Endothelial cell of umbilical vein (primary cell): ENCODE results near the gene TULP4. TPM values are rescaled to one million over a fixed set of nuclear protein-coding genes. Genes with fewer than 3 reads are reported as not detected.

Experiments
- BruUV-seq: library from RNA; stranded (reverse); fragments of 400-500 nt; replicated peaks from 2 replicates; lab custom pipeline; 2021; lab: Mats Ljungman, UMichigan
- CTCF ChIA-PET: fragments of 300-600, 350-600 bp; sonication (Branson Sonifier 250); formaldehyde crosslinking; loops from one replicate; lab custom pipeline; 2021; ENCODE audit warnings: antibody characterized with exemption, inconsistent platforms; lab: Charles Lee
- POLR2A ChIA-PET: fragments of 300-600, 350-600 bp; sonication (Branson Sonifier 250); formaldehyde crosslinking; loops from one replicate; lab custom pipeline; 2021; ENCODE audit warnings: antibody characterized with exemption, inconsistent platforms; lab: Charles Lee
- DNase-seq: peaks from one replicate; pipeline ENCODE4 v3.0.0-alpha.2; 2011; ENCODE audit warnings: low read depth, low spot score
- FAIRE-seq: peaks from 2 replicates; lab custom pipeline; 2011; peaks lifted over from hg19 to GRCh38; lab: Jason Lieb, UNC
- H2AFZ ChIP-seq: 2 replicates; pipeline ENCODE4 v1.6.0; 2012; ENCODE audit warnings: low read depth, low read length, control low read depth, inconsistent platforms
- H3K27ac ChIP-seq: 2 replicates; pipeline ENCODE4 v1.5.1; 2011; ENCODE audit warnings: low read depth, mild to moderate bottlenecking, control low read depth, low read length, moderate library complexity; ENCODE audit not compliant: insufficient read depth
- H3K27me3 ChIP-seq, 2 experiments: 2 replicates each; pipeline versions ENCODE4 v1.6.0 to v1.6.1; 2011; ENCODE audit warnings: low read length in 2 of 2, mixed read lengths in 1 of 2; ENCODE audit not compliant: control insufficient read depth in 2 of 2, insufficient read depth in 2 of 2
- H3K36me3 ChIP-seq, 2 experiments: 2 replicates in 1 of 2; 3 replicates in 1 of 2; pipeline ENCODE4 v1.5.1; 2011; ENCODE audit warnings: low read length in 2 of 2, mild to moderate bottlenecking in 1 of 2, moderate library complexity in 1 of 2; ENCODE audit not compliant: control insufficient read depth in 2 of 2, insufficient read depth in 2 of 2; ENCODE audit errors: extremely low read depth in 1 of 2
- H3K4me1 ChIP-seq: 3 replicates; pipeline ENCODE4 v1.5.1; 2011; ENCODE audit warnings: mild to moderate bottlenecking, low read length; ENCODE audit not compliant: control insufficient read depth, insufficient read depth; ENCODE audit errors: extremely low read depth
- H3K4me2 ChIP-seq: 2 replicates; pipeline ENCODE4 v1.6.1; 2011; ENCODE audit warnings: low read length, control low read depth, mixed read lengths; ENCODE audit not compliant: insufficient read depth
- H3K4me3 ChIP-seq, 3 experiments: fragments of 200-600 bp in 1 of 3; sonication (generic), shearing (Covaris generic) in 1 of 3; replicated peaks in 1 of 3; 2 replicates each; pipeline ENCODE4 v1.5.1; 2011 to 2016; ENCODE audit warnings: control low read depth in 3 of 3, low read length in 3 of 3, mild to moderate bottlenecking in 2 of 3, inconsistent platforms in 1 of 3, low read depth in 1 of 3, moderate library complexity in 1 of 3; ENCODE audit not compliant: insufficient read depth in 1 of 3
- H3K79me2 ChIP-seq: 2 replicates; pipeline ENCODE4 v1.6.0; 2012; ENCODE audit warnings: low read length, inconsistent platforms; ENCODE audit not compliant: control insufficient read depth, insufficient read depth
- H3K9ac ChIP-seq: replicated peaks from 2 replicates; pipeline ENCODE3; 2011; ENCODE audit warnings: low read length, control low read depth; ENCODE audit not compliant: insufficient read depth; ENCODE audit errors: extremely low read depth
- H3K9me1 ChIP-seq: replicated peaks from 3 replicates; pipeline ENCODE4 v1.6.0; 2011; ENCODE audit warnings: mild to moderate bottlenecking, low read length; ENCODE audit not compliant: control insufficient read depth, insufficient read depth; ENCODE audit errors: extremely low read depth
- H3K9me3 ChIP-seq: replicated peaks from 2 replicates; pipeline ENCODE4 v1.5.1; 2012; ENCODE audit warnings: low read length, inconsistent platforms; ENCODE audit not compliant: control insufficient read depth, insufficient read depth
- H4K20me1 ChIP-seq: replicated peaks from 2 replicates; pipeline ENCODE3; 2011; ENCODE audit warnings: mild to moderate bottlenecking, low read length; ENCODE audit not compliant: control insufficient read depth, insufficient read depth; ENCODE audit errors: extremely low read depth
- CTCF ChIP-seq, 2 donors: IDR thresholded peaks; 1 replicate in 1 of 2; 2 replicates in 1 of 2; pipeline ENCODE4 v1.5.1; 2011; ENCODE audit warnings: low read length in 2 of 2, mild to moderate bottlenecking in 2 of 2, moderate library complexity in 2 of 2, control low read depth in 1 of 2, inconsistent platforms in 1 of 2, low read depth in 1 of 2; ENCODE audit not compliant: insufficient read depth in 1 of 2; ENCODE audit errors: extremely low read depth in 1 of 2
- EZH2 ChIP-seq: IDR thresholded peaks from 2 replicates; pipeline ENCODE4 v1.6.1; 2012; ENCODE audit warnings: borderline replicate concordance, low read depth, mild to moderate bottlenecking, moderate library complexity, low read length, inconsistent platforms; ENCODE audit not compliant: severe bottlenecking
- FOS ChIP-seq: IDR thresholded peaks from 2 replicates; pipeline ENCODE4 v1.6.1; 2011; ENCODE audit warnings: mild to moderate bottlenecking, low read length, moderate library complexity, borderline replicate concordance; ENCODE audit not compliant: insufficient read depth
- GATA2 ChIP-seq: IDR thresholded peaks from 2 replicates; pipeline ENCODE4 v1.7.0; 2011; ENCODE audit warnings: low read depth, mild to moderate bottlenecking, moderate library complexity, mixed read lengths, low read length; ENCODE audit not compliant: insufficient read length, insufficient read depth
- JUN ChIP-seq: IDR thresholded peaks from 2 replicates; pipeline ENCODE4 v1.6.1; 2011; ENCODE audit warnings: borderline replicate concordance, low read depth; ENCODE audit not compliant: insufficient read length, insufficient read depth
- MAX ChIP-seq: IDR thresholded peaks from 2 replicates; pipeline ENCODE4 v1.6.1; 2011; ENCODE audit not compliant: insufficient read depth, insufficient read length
- MYC ChIP-seq: IDR thresholded peaks from one replicate; pipeline ENCODE4 v1.6.1; 2011; ENCODE audit warnings: mild to moderate bottlenecking, low read depth, low read length
- POLR2A ChIP-seq: IDR thresholded peaks from 2 replicates; pipeline ENCODE4 v1.6.1; 2012; ENCODE audit warnings: low read depth, mild to moderate bottlenecking, control low read depth, low read length
- POLR2AphosphoS5 ChIP-seq: IDR thresholded peaks from 2 replicates; pipeline ENCODE4 v1.6.1; 2012; ENCODE audit warnings: low read depth, mild to moderate bottlenecking, control low read depth, low read length, moderate library complexity; ENCODE audit not compliant: insufficient read depth
- dilution Hi-C: fragments of 300-500 bp; cut with MboI; formaldehyde crosslinking; loops from one replicate; pipeline ENCODE4 v1.15.0; 2019; ENCODE audit warnings: low sequenced_read_pairs; ENCODE audit not compliant: extremely low pct_ligation_motif_present
- intact Hi-C: fragments of 100-400 bp; cut with micrococcal nuclease; formaldehyde crosslinking; loops from one replicate; pipeline ENCODE4 v1.10.0; 2022
- polyA plus RNA-seq, 4 experiments: library from polyadenylated mRNA; depleted of rRNA in 3 of 4; stranded (reverse) in 3 of 4; unstranded in 1 of 4; fragments of >200 nt; gene quantifications; 2 replicates each; pipeline versions ENCODE4 v1.2.1 to v1.2.3, GENCODE V29; 2011 to 2012; ENCODE audit warnings: missing spikeins in 1 of 4
- total RNA-seq: library from RNA; stranded (reverse); gene quantifications from 2 replicates; pipeline ENCODE4 v1.2.3, GENCODE V29; 2021

The TULP4 gene
- total and polyA plus RNA-seq, 2 donors (not counting 3 experiments of a cell fraction or from before 2014, with no cell fraction given) = 10.8 to 55.1 TPM

DNA sequence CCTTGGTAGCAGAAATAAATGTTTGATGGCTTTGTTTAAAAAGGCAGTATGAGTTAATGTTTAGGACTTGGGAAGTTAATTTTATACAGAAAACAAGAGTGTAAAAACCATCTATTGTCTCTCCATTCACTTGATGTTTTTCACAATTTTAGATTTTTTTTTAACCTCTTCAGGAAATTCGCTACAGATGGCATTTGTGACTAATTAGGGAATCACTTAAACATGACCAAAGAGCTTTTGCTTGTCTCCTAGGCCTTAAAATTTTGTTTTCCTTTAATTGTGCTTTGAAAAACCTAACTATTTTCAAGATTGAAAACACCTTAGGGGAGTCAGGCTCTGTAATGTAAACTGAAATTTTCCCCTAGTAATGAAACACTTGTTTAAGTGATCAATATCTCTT is 17.3 kb downstream of the TULP4 start:
- Histone ChIP-seq H2AFZ (no peak overlapping the region), H3K79me2 (peaks cover 24% of the 10 kb centered on the region), H3K4me1 (peaks cover 8% of the 10 kb centered on the region), H3K27ac (no peak overlapping the region), H3K9me1 (no peaks in the 10 kb centered on the region), H3K36me3 (peaks cover 0 to 2% of the 10 kb centered on the region in 2 experiments), H3K4me3 (no peak overlapping the region), H3K9ac (no peak overlapping the region), H4K20me1 (peaks cover 5% of the 10 kb centered on the region), H3K4me2 (no peak overlapping the region), H3K9me3 (no peaks in the 10 kb centered on the region), H3K27me3 (no peaks in the 10 kb centered on the region)
- BruUV-seq = no TSS peak
- no peak for FAIRE-seq
- CTCF ChIA-PET = interaction anchor here (0.6 to 1.5 kb wide), 5 partner anchors 25 to 98 kb away, joined by 3 to 4 read pairs (median 3); no protein-coding TSS in a partner anchor
- peak; percentile 47 for DNase-seq
- no peak for TF ChIP-seq MAX
- no peak for TF ChIP-seq GATA2
- no peak for TF ChIP-seq FOS
- no peak for TF ChIP-seq POLR2AphosphoS5
- no peak for TF ChIP-seq EZH2
- no peak for TF ChIP-seq CTCF (IDR thresholded peaks at IDR 0.05; ENCODE audit: extremely low read depth in 1 of 2, insufficient read depth in 1 of 2, low read depth in 1 of 2, low read length in 2 of 2)
- TF ChIP-seq JUN = no peak
- no peak for TF ChIP-seq POLR2A
- TF ChIP-seq MYC = no peak
- dilution Hi-C loops = no loop called here
- POLR2A ChIA-PET = interaction anchor here (0.6 kb wide), 1 partner anchor 53 kb away, joined by 3 read pairs; no protein-coding TSS in a partner anchor
- intact Hi-C loops = no loop called here
